ENCODE measurements around the gene CIAPIN1.

- TF ChIP-seq CTCF (IDR thresholded peaks at IDR 0.05; ENCODE audit: borderline replicate concordance, extremely low read depth, low read length, poor library complexity, severe bottlenecking) (no peak), EZH2 (IDR thresholded peaks at IDR 0.05; ENCODE audit: borderline replicate concordance, low read depth, low read length, severe bottlenecking) (no peak)
Observed at GRCh38 chr16:57484515-57485005, 37.4 kb upstream of the CIAPIN1 start.
